Subcutaneous abdominal adipose tissue (tissue), 5 donors: Measurements from ENCODE around the gene MYH8.

ENCODE experiments used
- H3K27ac ChIP-seq: one replicate; pipeline ENCODE4 v1.7.0; 2013; ENCODE audit warnings: low read depth, mild to moderate bottlenecking, inconsistent platforms, low read length, moderate library complexity
- H3K27me3 ChIP-seq, 5 donors: one replicate each; pipeline ENCODE4 v1.7.0; 2013; ENCODE audit warnings: low read length in 5 of 5, inconsistent platforms in 1 of 5; ENCODE audit not compliant: control insufficient read depth in 5 of 5, insufficient read depth in 4 of 5
- H3K36me3 ChIP-seq, 5 donors: one replicate each; pipeline ENCODE4 v1.7.0; 2013; ENCODE audit warnings: low read length in 5 of 5; ENCODE audit not compliant: control insufficient read depth in 5 of 5, insufficient read depth in 5 of 5
- H3K4me1 ChIP-seq, 5 donors: one replicate each; pipeline ENCODE4 v1.7.0; 2013; ENCODE audit warnings: low read length in 5 of 5, mild to moderate bottlenecking in 3 of 5, moderate library complexity in 1 of 5; ENCODE audit not compliant: control insufficient read depth in 5 of 5, insufficient read depth in 5 of 5
- H3K4me3 ChIP-seq, 5 donors: one replicate each; pipeline ENCODE4 v1.7.0; 2013; ENCODE audit warnings: low read length in 5 of 5, low read depth in 1 of 5
- H3K9ac ChIP-seq, 5 donors: one replicate each; pipeline ENCODE4 v1.7.0; 2013; ENCODE audit warnings: low read length in 5 of 5, mild to moderate bottlenecking in 4 of 5, moderate library complexity in 3 of 5
- H3K9me3 ChIP-seq, 5 donors: one replicate each; pipeline ENCODE4 v1.7.0; 2013; ENCODE audit warnings: low read length in 5 of 5; ENCODE audit not compliant: control insufficient read depth in 5 of 5
- donor health status: healthy.
- donor health status: healthy.
- donor health status: healthy.
- donor health status: healthy.
- donor health status: healthy.

MYH8 gene

GRCh38 chr17:10421900-10422542 lies at the start of gene MYH8:
Gene MYH8, minus strand, starts transcription at chr17:10421950. Its CDS starts 1,723 bp downstream, at chr17:10420227.
- H3K9me3 ChIP-seq = no peaks in the 10 kb centered on the region
- H3K4me3 ChIP-seq = no peak within 1 kb of the TSS
- H3K27ac ChIP-seq = no peak within 1 kb of the TSS
- no peak within 1 kb of the TSS for H3K9ac ChIP-seq
- no peaks in the 10 kb centered on the region for H3K27me3 ChIP-seq
- no peaks in the 10 kb centered on the region for H3K36me3 ChIP-seq
- H3K4me1 ChIP-seq = no peaks in the 10 kb centered on the region

- Histone ChIP-seq H3K9me3 (no peaks in the 10 kb centered on the region), H3K27ac (no peak within 1 kb of the TSS), H3K27me3 (no peaks in the 10 kb centered on the region), H3K36me3 (no peaks in the 10 kb centered on the region), H3K9ac (no peak within 1 kb of the TSS), H3K4me3 (no peak within 1 kb of the TSS), H3K4me1 (no peaks in the 10 kb centered on the region)
Observed at GRCh38 chr17:10469459-10469858, 47.7 kb upstream of the MYH8 start, which contains the start of gene MYH4. Gene MYH4, minus strand, starts transcription at chr17:10469559. Its CDS starts 2,814 bp downstream, at chr17:10466745.

- H3K4me1 ChIP-seq = no peaks in the 10 kb centered on the region
- H3K9ac ChIP-seq = no peak overlapping the region
- no peaks in the 10 kb centered on the region for H3K27me3 ChIP-seq
- H3K36me3 ChIP-seq = no peaks in the 10 kb centered on the region
- peaks cover 0 to 2% (median 0%) of the 10 kb centered on the region in 5 donors for H3K9me3 ChIP-seq
- H3K27ac ChIP-seq = no peak overlapping the region
- H3K4me3 ChIP-seq = no peak overlapping the region
Observed at GRCh38 chr17:10463402-10463801, 41.7 kb upstream of the MYH8 start.

- Histone ChIP-seq H3K36me3 (no peaks in the 10 kb centered on the region), H3K27me3 (no peaks in the 10 kb centered on the region), H3K9ac (no peak overlapping the region), H3K9me3 (peaks cover 0 to 2% (median 0%) of the 10 kb centered on the region in 5 donors), H3K27ac (no peak overlapping the region), H3K4me3 (no peak overlapping the region), H3K4me1 (no peaks in the 10 kb centered on the region)
Observed at GRCh38 chr17:10460062-10460461, 38.3 kb upstream of the MYH8 start.

- Histone ChIP-seq H3K4me1 (no peaks in the 10 kb centered on the region), H3K9ac (no peak overlapping the region), H3K27me3 (no peaks in the 10 kb centered on the region), H3K27ac (no peak overlapping the region), H3K36me3 (no peaks in the 10 kb centered on the region), H3K9me3 (no peaks in the 10 kb centered on the region), H3K4me3 (no peak overlapping the region)
Observed at GRCh38 chr17:10458701-10459100, 37.0 kb upstream of the MYH8 start.

DNA sequence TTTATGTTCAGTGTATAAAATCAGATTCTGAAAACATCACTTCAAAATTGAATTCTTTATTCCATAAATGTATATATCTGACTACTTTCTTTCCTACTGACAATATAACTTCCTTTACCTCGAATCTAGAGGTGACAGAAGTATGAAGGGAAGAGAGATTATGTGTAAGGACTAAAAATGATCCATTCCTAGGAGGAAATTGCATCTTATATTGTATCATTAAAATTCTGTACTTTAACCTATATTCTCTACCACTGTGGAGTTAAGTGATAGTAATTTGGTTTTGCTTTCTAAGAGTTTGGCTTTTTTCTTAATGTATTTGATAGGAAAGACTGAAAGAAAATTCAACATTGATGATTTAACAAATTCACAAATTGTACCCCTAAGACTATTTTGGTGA lies 36.2 kb upstream of the MYH8 start:
- no peaks in the 10 kb centered on the region for H3K9me3 ChIP-seq
- H3K9ac ChIP-seq = no peak overlapping the region
- H3K36me3 ChIP-seq = no peaks in the 10 kb centered on the region
- no peaks in the 10 kb centered on the region for H3K4me1 ChIP-seq
- no peak overlapping the region for H3K27ac ChIP-seq
- no peaks in the 10 kb centered on the region for H3K27me3 ChIP-seq
- H3K4me3 ChIP-seq = no peak overlapping the region

- H3K4me3 ChIP-seq = no peak overlapping the region
- no peak overlapping the region for H3K27ac ChIP-seq
- H3K4me1 ChIP-seq = no peaks in the 10 kb centered on the region
- no peaks in the 10 kb centered on the region for H3K9me3 ChIP-seq
- no peaks in the 10 kb centered on the region for H3K27me3 ChIP-seq
- no peak overlapping the region for H3K9ac ChIP-seq
- no peaks in the 10 kb centered on the region for H3K36me3 ChIP-seq
Observed at GRCh38 chr17:10447026-10447931, 25.5 kb upstream of the MYH8 start.

DNA sequence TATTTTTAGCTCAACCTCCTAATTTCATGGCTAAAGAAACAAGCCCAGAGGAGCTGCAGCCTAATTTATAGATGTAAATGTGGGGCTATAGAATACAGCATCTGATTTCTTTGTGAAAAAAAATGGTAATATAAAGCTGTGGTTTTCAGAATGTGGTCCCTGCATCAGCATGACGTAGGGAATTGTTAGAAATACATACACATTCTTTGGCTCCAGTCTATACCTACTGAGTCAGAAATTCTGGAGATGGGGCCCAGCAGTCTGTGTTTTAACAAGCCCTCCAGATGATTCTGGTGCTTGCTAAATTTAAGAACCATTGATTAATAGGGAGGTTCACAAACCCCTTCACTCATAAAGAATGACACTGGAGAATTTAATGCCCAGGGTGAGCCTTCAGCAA lies 18.1 kb upstream of the MYH8 start:
- H3K27me3 ChIP-seq = peaks cover 0 to 2% (median 0%) of the 10 kb centered on the region in 5 donors
- no peaks in the 10 kb centered on the region for H3K36me3 ChIP-seq
- no peak overlapping the region for H3K4me3 ChIP-seq
- no peak overlapping the region for H3K9ac ChIP-seq
- no peaks in the 10 kb centered on the region for H3K9me3 ChIP-seq
- no peaks in the 10 kb centered on the region for H3K4me1 ChIP-seq
- no peak overlapping the region for H3K27ac ChIP-seq

- H3K27ac ChIP-seq = no peak overlapping the region
Observed at GRCh38 chr17:10435096-10435495, 13.3 kb upstream of the MYH8 start.

GRCh38 chr17:10429421-10430045 lies 7.8 kb upstream of the MYH8 start:
- no peak overlapping the region for H3K27ac ChIP-seq
- H3K9ac ChIP-seq = no peak overlapping the region
- H3K4me1 ChIP-seq = no peaks in the 10 kb centered on the region
- no peak overlapping the region for H3K4me3 ChIP-seq
- no peaks in the 10 kb centered on the region for H3K36me3 ChIP-seq
- H3K27me3 ChIP-seq = no peaks in the 10 kb centered on the region
- H3K9me3 ChIP-seq = peaks cover 0 to 7% (median 3%) of the 10 kb centered on the region in 5 donors

More at GRCh38 chr17:10435096-10435495, 13.3 kb upstream of the MYH8 start:
- no peaks in the 10 kb centered on the region for H3K36me3 ChIP-seq
- H3K4me3 ChIP-seq = no peak overlapping the region
- no peaks in the 10 kb centered on the region for H3K4me1 ChIP-seq
- H3K9ac ChIP-seq = no peak overlapping the region
- H3K27me3 ChIP-seq = peaks cover 0 to 2% (median 0%) of the 10 kb centered on the region in 5 donors
- peaks cover 0 to 7% (median 3%) of the 10 kb centered on the region in 5 donors for H3K9me3 ChIP-seq
